K562 (cell line): ENCODE data around the gene PXK. TPM values are rescaled to one million over a fixed set of nuclear protein-coding genes. Genes with fewer than 3 reads are reported as not detected.

Experiments
- BCL6 ChIP-seq: fragments of 250-450 bp; sonication (Bioruptor Pico); IDR thresholded peaks from 2 replicates; pipeline ENCODE4 v1.4.0; 2020
- KLF16 ChIP-seq: IDR thresholded peaks from 2 replicates; pipeline ENCODE4 v1.6.1; 2016; ENCODE audit warnings: antibody characterized with exemption
- REST ChIP-seq, 2 experiments: fragments of 450-650 bp; formaldehyde crosslinking in 1 of 2; IDR thresholded peaks; 2 replicates each; pipeline versions ENCODE4 v1.4.0 to v1.6.1; 2014 to 2020; ENCODE audit warnings: mild to moderate bottlenecking in 2 of 2, borderline replicate concordance in 1 of 2, low read depth in 1 of 2
- polyA plus RNA-seq, 8 experiments: library from polyadenylated mRNA; depleted of rRNA in 4 of 8; stranded (reverse) in 5 of 8; unstranded in 3 of 8; fragments of >200 nt; fragmentation: Nextera tagmentation in 2 of 8; fragmentation: Illumina TruSeq in 1 of 8; extraction: Ambion mirVana in 2 of 8; extraction: Trizol in 1 of 8; gene quantifications; 2 replicates each; pipeline versions ENCODE4 v1.2.1 to v1.2.3, GENCODE V29; 2011 to 2014; ENCODE audit warnings: inconsistent platforms in 1 of 8, missing spikeins in 1 of 8
- total RNA-seq, 7 experiments: library from RNA; depleted of rRNA in 6 of 7; stranded (reverse); fragments of >200 nt in 6 of 7; fragmentation: Illumina TruSeq in 2 of 7; extraction: Trizol in 2 of 7; gene quantifications; 2 replicates each; pipeline versions ENCODE4 v1.2.1 to v1.2.3, GENCODE V29; 2011 to 2021; ENCODE audit warnings: low replicate concordance in 1 of 7

PXK gene
- total and polyA plus RNA-seq, 9 of the 15 experiments (the other 6 are each of a cell fraction or from before 2014, with no cell fraction given), result 3.3 to 19.9 (median 11.3) TPM

GRCh38 chr3:58355179-58355578 is 22.5 kb downstream of the PXK start (continued):
- TF ChIP-seq REST (IDR thresholded peaks at IDR 0.05; ENCODE audit: borderline replicate concordance) (no peak), REST (CRISPR knock-in tag; IDR thresholded peaks at IDR 0.05; ENCODE audit: low read depth) (no peak), BCL6 (CRISPR knock-in tag) (no peak), KLF16 (no peak)
- TF ChIP-seq, all 486 proteins: peak for 0
